Liver (tissue), 9 donors: ENCODE results near the gene EVA1C. TPM values are rescaled to one million over a fixed set of nuclear protein-coding genes. Genes with fewer than 3 reads are reported as not detected.

Source experiments
- DNase-seq: peaks from one replicate; pipeline ENCODE4 v3.0.0-alpha.2; 2017; ENCODE audit warnings: low spot score
- H3K27ac ChIP-seq, 2 donors: one replicate each; pipeline ENCODE4 v1.7.0; 2013; ENCODE audit warnings: inconsistent platforms in 2 of 2, low read length in 2 of 2, control low read depth in 1 of 2, low read depth in 1 of 2, mild to moderate bottlenecking in 1 of 2
- H3K27me3 ChIP-seq, 4 donors: one replicate each; pipeline versions ENCODE4 v1.6.1 to v1.7.0; 2013; ENCODE audit warnings: low read length in 3 of 4, inconsistent platforms in 1 of 4, mild to moderate bottlenecking in 1 of 4, moderate library complexity in 1 of 4; ENCODE audit not compliant: control insufficient read depth in 4 of 4, insufficient read depth in 4 of 4
- H3K36me3 ChIP-seq, 4 donors: one replicate each; pipeline versions ENCODE4 v1.6.1 to v1.7.0; 2013; ENCODE audit warnings: low read length in 3 of 4, mild to moderate bottlenecking in 3 of 4, low read depth in 1 of 4, moderate library complexity in 1 of 4; ENCODE audit not compliant: control insufficient read depth in 4 of 4, insufficient read depth in 3 of 4
- H3K4me1 ChIP-seq, 4 donors: one replicate each; pipeline versions ENCODE4 v1.6.1 to v1.7.0; 2013; ENCODE audit warnings: low read length in 3 of 4, mild to moderate bottlenecking in 3 of 4, moderate library complexity in 1 of 4; ENCODE audit not compliant: control insufficient read depth in 4 of 4, insufficient read depth in 4 of 4
- H3K4me3 ChIP-seq, 3 donors: one replicate each; pipeline versions ENCODE4 v1.6.1 to v1.7.0; 2013; ENCODE audit warnings: low read length in 3 of 3, control low read depth in 1 of 3, low read depth in 1 of 3, mild to moderate bottlenecking in 1 of 3
- H3K9ac ChIP-seq, 2 donors: one replicate each; pipeline ENCODE4 v1.7.0; 2013; ENCODE audit warnings: low read length in 2 of 2, mild to moderate bottlenecking in 2 of 2, moderate library complexity in 2 of 2, control low read depth in 1 of 2, low read depth in 1 of 2
- H3K9me3 ChIP-seq, 4 donors: one replicate each; pipeline versions ENCODE4 v1.6.1 to v1.7.0; 2013; ENCODE audit warnings: low read length in 3 of 4; ENCODE audit not compliant: control insufficient read depth in 4 of 4
- EGR1 ChIP-seq, 2 donors: IDR thresholded peaks; 2 replicates each; pipeline ENCODE4 v1.6.1; 2016 to 2018; ENCODE audit warnings: antibody characterized with exemption in 2 of 2, low read depth in 2 of 2
- FOXA1 ChIP-seq: IDR thresholded peaks from 2 replicates; pipeline ENCODE4 v1.6.1; 2016; ENCODE audit warnings: antibody characterized with exemption
- FOXA2 ChIP-seq: IDR thresholded peaks from 2 replicates; pipeline ENCODE4 v1.6.1; 2016; ENCODE audit warnings: antibody characterized with exemption
- GABPA ChIP-seq, 2 donors: IDR thresholded peaks in 1 of 2; conservative IDR thresholded peaks in 1 of 2; 2 replicates each; pipeline ENCODE4 v1.6.1; 2016; ENCODE audit warnings: antibody characterized with exemption in 2 of 2, mild to moderate bottlenecking in 1 of 2, moderate library complexity in 1 of 2
- HNF4A ChIP-seq, 2 donors: conservative IDR thresholded peaks; 2 replicates each; pipeline ENCODE4 v1.6.1; 2016; ENCODE audit warnings: antibody characterized with exemption in 2 of 2, mild to moderate bottlenecking in 2 of 2
- HNF4G ChIP-seq: IDR thresholded peaks from 2 replicates; pipeline ENCODE4 v1.6.1; 2016; ENCODE audit warnings: antibody characterized with exemption
- JUND ChIP-seq, 2 donors: IDR thresholded peaks; 2 replicates each; pipeline ENCODE4 v1.6.1; 2016; ENCODE audit warnings: antibody characterized with exemption in 2 of 2
- NR2F2 ChIP-seq: IDR thresholded peaks from 2 replicates; pipeline ENCODE4 v1.6.1; 2016; ENCODE audit warnings: antibody characterized with exemption
- RAD21 ChIP-seq, 2 donors: IDR thresholded peaks; 2 replicates each; pipeline ENCODE4 v1.6.1; 2016; ENCODE audit warnings: antibody characterized with exemption in 2 of 2, mild to moderate bottlenecking in 2 of 2
- RXRA ChIP-seq, 2 donors: IDR thresholded peaks; 2 replicates each; pipeline ENCODE4 v1.6.1; 2017 to 2018; ENCODE audit warnings: antibody characterized with exemption in 2 of 2, mild to moderate bottlenecking in 1 of 2
- SP1 ChIP-seq: IDR thresholded peaks from 2 replicates; pipeline ENCODE4 v1.6.1; 2018; ENCODE audit warnings: antibody characterized with exemption, mild to moderate bottlenecking
- TAF1 ChIP-seq: conservative IDR thresholded peaks from 2 replicates; pipeline ENCODE4 v1.6.1; 2016; ENCODE audit warnings: antibody characterized with exemption, mild to moderate bottlenecking
- YY1 ChIP-seq: IDR thresholded peaks from 2 replicates; pipeline ENCODE4 v1.6.1; 2016; ENCODE audit warnings: antibody characterized with exemption, mild to moderate bottlenecking
- WGBS: extraction: QIAGEN DNeasy Blood & Tissue Kit; methylation state at CpG from one replicate; pipeline ENCODE4 v1.1.7; 2013; 5-methylcytosine and 5-hydroxymethylcytosine counted together
- polyA plus RNA-seq, 2 donors: library from polyadenylated mRNA; stranded (reverse) in 1 of 2; unstranded in 1 of 2; fragments of 200-250 nt in 1 of 2; fragments of >200 nt in 1 of 2; fragmentation: Nextera tagmentation in 1 of 2; extraction: Ambion mirVana in 1 of 2; gene quantifications; one replicate each; pipeline versions ENCODE4 v1.2.1 to v1.2.3, GENCODE V29; 2013 to 2015
- total RNA-seq, 2 donors: library from RNA; depleted of rRNA; stranded (reverse); fragments of >200 nt; gene quantifications; one replicate each; pipeline ENCODE4 v1.2.3, GENCODE V29; 2014
- TF ChIP-seq, protein P1 (sequence below): fragments of 150-350 bp; IDR thresholded peaks from 2 replicates; pipeline ENCODE4 v1.5.1; 2017; ENCODE audit warnings: improper control_type of control experiment, low read depth, low read length; ENCODE audit not compliant: missing input control
- TF ChIP-seq, protein P2 (sequence below): IDR thresholded peaks from 2 replicates; pipeline ENCODE4 v1.6.1; 2016; ENCODE audit warnings: antibody characterized with exemption
- TF ChIP-seq, protein P3 (sequence below): IDR thresholded peaks from 2 replicates; pipeline ENCODE4 v1.6.1; 2016; ENCODE audit warnings: antibody characterized with exemption, mild to moderate bottlenecking
- TF ChIP-seq, protein P4 (sequence below): IDR thresholded peaks from 2 replicates; pipeline ENCODE4 v1.6.1; 2016; ENCODE audit warnings: antibody characterized with exemption
- TF ChIP-seq, protein P5 (sequence below): IDR thresholded peaks from 2 replicates; pipeline ENCODE4 v1.6.1; 2016; ENCODE audit warnings: antibody characterized with exemption
- donor health status: healthy.
- donor health status: healthy.
- donor health status: healthy.
- donor health status: healthy.
- donor health status: healthy.

The EVA1C gene, protein sequence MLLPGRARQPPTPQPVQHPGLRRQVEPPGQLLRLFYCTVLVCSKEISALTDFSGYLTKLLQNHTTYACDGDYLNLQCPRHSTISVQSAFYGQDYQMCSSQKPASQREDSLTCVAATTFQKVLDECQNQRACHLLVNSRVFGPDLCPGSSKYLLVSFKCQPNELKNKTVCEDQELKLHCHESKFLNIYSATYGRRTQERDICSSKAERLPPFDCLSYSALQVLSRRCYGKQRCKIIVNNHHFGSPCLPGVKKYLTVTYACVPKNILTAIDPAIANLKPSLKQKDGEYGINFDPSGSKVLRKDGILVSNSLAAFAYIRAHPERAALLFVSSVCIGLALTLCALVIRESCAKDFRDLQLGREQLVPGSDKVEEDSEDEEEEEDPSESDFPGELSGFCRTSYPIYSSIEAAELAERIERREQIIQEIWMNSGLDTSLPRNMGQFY
- total RNA-seq (1 to 10 TPM in 1 of 2 donors, under 1 TPM in 1; 0.47 to 3.3 TPM), polyA plus RNA-seq (1 to 10 TPM; 1.8 to 3.1 TPM)

DNA sequence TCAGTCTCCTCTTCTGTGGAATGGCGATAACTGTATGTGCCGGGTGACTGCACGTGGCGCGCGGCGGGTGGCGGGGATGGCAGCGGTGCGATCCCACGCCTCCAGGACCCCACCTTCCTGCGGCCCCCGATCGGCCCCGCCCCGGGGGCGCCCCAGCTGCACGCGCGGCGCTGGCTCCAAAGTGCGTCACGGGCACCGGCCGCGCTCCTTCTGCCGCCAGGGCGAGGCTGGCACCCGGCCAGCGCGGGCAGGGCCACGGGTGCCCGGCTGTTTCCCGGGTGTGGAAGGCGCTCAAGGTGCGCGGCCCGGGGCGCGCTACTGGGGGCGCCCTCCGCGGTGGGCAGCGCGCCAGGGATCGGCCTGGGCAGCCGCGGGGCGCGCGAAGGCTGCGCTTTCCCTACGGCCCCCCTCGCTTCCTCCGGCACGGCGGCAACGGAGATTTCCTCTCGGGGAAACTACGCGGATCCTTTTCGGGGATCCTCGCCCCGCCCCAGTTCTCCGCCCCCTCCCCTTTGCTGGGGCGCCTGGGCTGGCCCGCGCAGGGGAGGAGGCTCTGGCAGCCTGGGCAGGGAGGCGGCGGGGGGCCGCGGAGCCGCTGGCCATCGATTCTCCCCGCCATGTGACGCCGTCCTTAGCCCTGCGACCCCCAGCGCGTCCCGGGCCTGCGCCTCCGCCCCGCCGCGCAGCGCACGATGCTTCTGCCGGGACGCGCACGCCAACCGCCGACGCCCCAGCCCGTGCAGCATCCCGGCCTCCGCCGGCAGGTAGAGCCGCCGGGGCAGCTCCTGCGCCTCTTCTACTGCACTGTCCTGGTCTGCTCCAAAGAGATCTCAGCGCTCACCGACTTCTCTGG, at the start of gene EVA1C:
Gene EVA1C (plus strand): TSS at position 545 of the 853 bp plus-strand sequence. CDS start 148 bp downstream, at position 693.
- H3K9me3 ChIP-seq = no peaks in the 10 kb centered on the region
- H3K4me1 ChIP-seq = peaks cover 4 to 16% (median 8%) of the 10 kb centered on the region in 4 donors
- TF ChIP-seq JUND (IDR thresholded peaks at IDR 0.05) (no peak), TAF1 (no peak)
- TF ChIP-seq, protein P1, sequence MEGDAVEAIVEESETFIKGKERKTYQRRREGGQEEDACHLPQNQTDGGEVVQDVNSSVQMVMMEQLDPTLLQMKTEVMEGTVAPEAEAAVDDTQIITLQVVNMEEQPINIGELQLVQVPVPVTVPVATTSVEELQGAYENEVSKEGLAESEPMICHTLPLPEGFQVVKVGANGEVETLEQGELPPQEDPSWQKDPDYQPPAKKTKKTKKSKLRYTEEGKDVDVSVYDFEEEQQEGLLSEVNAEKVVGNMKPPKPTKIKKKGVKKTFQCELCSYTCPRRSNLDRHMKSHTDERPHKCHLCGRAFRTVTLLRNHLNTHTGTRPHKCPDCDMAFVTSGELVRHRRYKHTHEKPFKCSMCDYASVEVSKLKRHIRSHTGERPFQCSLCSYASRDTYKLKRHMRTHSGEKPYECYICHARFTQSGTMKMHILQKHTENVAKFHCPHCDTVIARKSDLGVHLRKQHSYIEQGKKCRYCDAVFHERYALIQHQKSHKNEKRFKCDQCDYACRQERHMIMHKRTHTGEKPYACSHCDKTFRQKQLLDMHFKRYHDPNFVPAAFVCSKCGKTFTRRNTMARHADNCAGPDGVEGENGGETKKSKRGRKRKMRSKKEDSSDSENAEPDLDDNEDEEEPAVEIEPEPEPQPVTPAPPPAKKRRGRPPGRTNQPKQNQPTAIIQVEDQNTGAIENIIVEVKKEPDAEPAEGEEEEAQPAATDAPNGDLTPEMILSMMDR = peak; percentile 9
- WGBS = under 1% methylated on average over 104 of the region's 104 CpGs
- H3K27me3 ChIP-seq = no peaks in the 10 kb centered on the region
- H3K27ac ChIP-seq = peak within 1 kb of the TSS; percentile 83 to 90
- DNase-seq = peak; percentile 47
- H3K9ac ChIP-seq = peak within 1 kb of the TSS; percentile 54 to 86
- peak within 1 kb of the TSS; percentile 66 to 77 (median 71) for H3K4me3 ChIP-seq
- H3K36me3 ChIP-seq = no peaks in the 10 kb centered on the region

DNA sequence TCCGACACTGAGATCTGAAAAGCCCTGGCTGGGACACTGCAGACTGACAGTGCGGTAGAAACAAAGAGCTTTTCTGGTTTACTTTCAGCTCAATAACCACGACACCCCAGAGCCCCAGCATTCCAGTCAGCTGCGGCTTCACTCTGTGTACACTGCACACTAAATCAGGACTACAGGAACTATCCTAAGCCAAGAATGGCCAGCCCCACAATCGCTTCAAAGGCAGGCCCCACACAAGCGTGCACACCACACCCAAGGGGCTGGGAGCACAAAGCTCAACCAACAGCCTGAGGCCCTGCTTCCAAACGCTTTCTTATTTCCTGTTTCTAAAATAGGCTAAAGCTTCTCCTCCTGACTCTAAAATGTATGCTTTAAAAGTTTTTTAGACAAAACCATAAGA, 48.1 kb upstream of the EVA1C start:
- TF ChIP-seq RXRA (IDR thresholded peaks at IDR 0.05) (no peak), YY1 (no peak), FOXA2 (no peak), GABPA (IDR thresholded peaks at IDR 0.05 in 1 of 2, conservative IDR thresholded peaks at IDR 0.05 in 1 of 2) (no peak), NR2F2 (no peak), HNF4G (no peak), HNF4A (conservative IDR thresholded peaks at IDR 0.05) (no peak), EGR1 (IDR thresholded peaks at IDR 0.05; ENCODE audit: low read depth in 2 of 2) (no peak), FOXA1 (no peak), RAD21 (IDR thresholded peaks at IDR 0.05) (no peak), SP1 (no peak), TAF1 (no peak), JUND (IDR thresholded peaks at IDR 0.05) (no peak)
- TF ChIP-seq, protein P2, sequence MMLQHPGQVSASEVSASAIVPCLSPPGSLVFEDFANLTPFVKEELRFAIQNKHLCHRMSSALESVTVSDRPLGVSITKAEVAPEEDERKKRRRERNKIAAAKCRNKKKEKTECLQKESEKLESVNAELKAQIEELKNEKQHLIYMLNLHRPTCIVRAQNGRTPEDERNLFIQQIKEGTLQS = no peak
- TF ChIP-seq, protein P1 = no peak
- TF ChIP-seq, protein P3, sequence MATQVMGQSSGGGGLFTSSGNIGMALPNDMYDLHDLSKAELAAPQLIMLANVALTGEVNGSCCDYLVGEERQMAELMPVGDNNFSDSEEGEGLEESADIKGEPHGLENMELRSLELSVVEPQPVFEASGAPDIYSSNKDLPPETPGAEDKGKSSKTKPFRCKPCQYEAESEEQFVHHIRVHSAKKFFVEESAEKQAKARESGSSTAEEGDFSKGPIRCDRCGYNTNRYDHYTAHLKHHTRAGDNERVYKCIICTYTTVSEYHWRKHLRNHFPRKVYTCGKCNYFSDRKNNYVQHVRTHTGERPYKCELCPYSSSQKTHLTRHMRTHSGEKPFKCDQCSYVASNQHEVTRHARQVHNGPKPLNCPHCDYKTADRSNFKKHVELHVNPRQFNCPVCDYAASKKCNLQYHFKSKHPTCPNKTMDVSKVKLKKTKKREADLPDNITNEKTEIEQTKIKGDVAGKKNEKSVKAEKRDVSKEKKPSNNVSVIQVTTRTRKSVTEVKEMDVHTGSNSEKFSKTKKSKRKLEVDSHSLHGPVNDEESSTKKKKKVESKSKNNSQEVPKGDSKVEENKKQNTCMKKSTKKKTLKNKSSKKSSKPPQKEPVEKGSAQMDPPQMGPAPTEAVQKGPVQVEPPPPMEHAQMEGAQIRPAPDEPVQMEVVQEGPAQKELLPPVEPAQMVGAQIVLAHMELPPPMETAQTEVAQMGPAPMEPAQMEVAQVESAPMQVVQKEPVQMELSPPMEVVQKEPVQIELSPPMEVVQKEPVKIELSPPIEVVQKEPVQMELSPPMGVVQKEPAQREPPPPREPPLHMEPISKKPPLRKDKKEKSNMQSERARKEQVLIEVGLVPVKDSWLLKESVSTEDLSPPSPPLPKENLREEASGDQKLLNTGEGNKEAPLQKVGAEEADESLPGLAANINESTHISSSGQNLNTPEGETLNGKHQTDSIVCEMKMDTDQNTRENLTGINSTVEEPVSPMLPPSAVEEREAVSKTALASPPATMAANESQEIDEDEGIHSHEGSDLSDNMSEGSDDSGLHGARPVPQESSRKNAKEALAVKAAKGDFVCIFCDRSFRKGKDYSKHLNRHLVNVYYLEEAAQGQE = no peak
- TF ChIP-seq, protein P4, sequence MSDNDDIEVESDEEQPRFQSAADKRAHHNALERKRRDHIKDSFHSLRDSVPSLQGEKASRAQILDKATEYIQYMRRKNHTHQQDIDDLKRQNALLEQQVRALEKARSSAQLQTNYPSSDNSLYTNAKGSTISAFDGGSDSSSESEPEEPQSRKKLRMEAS = no peak
- TF ChIP-seq, protein P5, sequence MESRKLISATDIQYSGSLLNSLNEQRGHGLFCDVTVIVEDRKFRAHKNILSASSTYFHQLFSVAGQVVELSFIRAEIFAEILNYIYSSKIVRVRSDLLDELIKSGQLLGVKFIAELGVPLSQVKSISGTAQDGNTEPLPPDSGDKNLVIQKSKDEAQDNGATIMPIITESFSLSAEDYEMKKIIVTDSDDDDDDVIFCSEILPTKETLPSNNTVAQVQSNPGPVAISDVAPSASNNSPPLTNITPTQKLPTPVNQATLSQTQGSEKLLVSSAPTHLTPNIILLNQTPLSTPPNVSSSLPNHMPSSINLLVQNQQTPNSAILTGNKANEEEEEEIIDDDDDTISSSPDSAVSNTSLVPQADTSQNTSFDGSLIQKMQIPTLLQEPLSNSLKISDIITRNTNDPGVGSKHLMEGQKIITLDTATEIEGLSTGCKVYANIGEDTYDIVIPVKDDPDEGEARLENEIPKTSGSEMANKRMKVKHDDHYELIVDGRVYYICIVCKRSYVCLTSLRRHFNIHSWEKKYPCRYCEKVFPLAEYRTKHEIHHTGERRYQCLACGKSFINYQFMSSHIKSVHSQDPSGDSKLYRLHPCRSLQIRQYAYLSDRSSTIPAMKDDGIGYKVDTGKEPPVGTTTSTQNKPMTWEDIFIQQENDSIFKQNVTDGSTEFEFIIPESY = no peak
- no peak for DNase-seq

More for the DNA sequence above, 48.1 kb upstream of the EVA1C start:
- Histone ChIP-seq H3K4me1 (no peaks in the 10 kb centered on the region), H3K27me3 (no peaks in the 10 kb centered on the region), H3K27ac (no peak overlapping the region), H3K4me3 (no peak overlapping the region), H3K9me3 (no peaks in the 10 kb centered on the region), H3K36me3 (peaks cover 20 to 84% (median 47%) of the 10 kb centered on the region in 4 donors), H3K9ac (no peak overlapping the region)
- WGBS = 85% methylated on average over 7 of the region's 7 CpGs
